Fibroblast of mammary gland (primary cell): Measurements from ENCODE around the gene ENOX2.

ENCODE experiments used
- DNase-seq: peaks from one replicate; pipeline ENCODE4 v3.0.0-alpha.2; 2010; ENCODE audit warnings: low read depth
- H3K4me3 ChIP-seq: 2 replicates; pipeline ENCODE4 v1.5.1; 2011; ENCODE audit warnings: low read depth, mild to moderate bottlenecking, low read length, moderate library complexity; ENCODE audit not compliant: control insufficient read depth
- TF ChIP-seq, protein P1 (sequence below): conservative IDR thresholded peaks from 2 replicates; pipeline ENCODE4 v1.5.1; 2011; ENCODE audit warnings: low read depth, low read length, inconsistent platforms; ENCODE audit not compliant: control insufficient read depth, insufficient read depth

The ENOX2 gene

GRCh38 chrX:130606425-130606824 lies 296.6 kb downstream of the ENOX2 start:
- TF ChIP-seq, protein P1, sequence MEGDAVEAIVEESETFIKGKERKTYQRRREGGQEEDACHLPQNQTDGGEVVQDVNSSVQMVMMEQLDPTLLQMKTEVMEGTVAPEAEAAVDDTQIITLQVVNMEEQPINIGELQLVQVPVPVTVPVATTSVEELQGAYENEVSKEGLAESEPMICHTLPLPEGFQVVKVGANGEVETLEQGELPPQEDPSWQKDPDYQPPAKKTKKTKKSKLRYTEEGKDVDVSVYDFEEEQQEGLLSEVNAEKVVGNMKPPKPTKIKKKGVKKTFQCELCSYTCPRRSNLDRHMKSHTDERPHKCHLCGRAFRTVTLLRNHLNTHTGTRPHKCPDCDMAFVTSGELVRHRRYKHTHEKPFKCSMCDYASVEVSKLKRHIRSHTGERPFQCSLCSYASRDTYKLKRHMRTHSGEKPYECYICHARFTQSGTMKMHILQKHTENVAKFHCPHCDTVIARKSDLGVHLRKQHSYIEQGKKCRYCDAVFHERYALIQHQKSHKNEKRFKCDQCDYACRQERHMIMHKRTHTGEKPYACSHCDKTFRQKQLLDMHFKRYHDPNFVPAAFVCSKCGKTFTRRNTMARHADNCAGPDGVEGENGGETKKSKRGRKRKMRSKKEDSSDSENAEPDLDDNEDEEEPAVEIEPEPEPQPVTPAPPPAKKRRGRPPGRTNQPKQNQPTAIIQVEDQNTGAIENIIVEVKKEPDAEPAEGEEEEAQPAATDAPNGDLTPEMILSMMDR, result no peak
- no peak overlapping the region for H3K4me3 ChIP-seq
- DNase-seq, result peak; percentile 50

DNA sequence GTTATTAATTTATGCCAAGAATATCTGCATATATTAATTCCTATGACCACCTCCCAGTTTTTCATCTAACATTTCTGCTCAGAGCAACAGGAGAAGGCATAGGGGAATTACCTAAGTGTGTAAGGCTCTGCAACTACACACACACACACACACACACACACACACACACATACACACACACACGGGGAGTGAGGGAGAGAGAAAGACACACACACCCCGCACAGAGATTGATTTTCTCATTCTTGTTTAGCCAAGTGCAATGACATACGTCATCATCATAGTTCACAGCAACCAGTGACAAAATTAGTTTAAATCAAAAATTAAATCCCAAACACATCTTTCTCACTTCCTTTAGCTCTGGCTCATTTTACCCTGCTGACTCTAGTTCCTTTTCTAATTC lies 298.1 kb downstream of the ENOX2 start:
- TF ChIP-seq, protein P1, result no peak

DNA sequence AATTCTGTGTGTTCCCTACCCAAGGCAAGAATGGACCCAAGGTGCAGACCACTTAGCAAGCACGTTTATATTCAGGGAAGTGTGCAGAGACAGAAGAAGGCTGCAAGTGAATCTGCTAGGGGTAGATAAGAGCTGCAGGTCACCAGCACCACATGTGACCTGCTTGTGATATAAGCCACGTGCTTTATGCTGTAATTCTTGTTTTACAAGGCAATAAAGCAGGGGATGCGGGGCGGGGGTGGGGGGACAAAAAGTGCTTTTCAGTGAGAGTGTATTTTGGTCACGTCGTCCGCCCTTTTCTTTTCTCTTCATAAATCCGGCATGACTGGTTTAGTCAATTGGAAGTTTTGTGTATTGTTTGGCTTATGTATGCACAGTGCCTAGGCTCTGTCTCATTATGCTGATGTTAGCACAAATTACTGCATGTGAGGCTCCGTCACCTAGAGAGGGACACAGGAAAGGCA lies 308.5 kb downstream of the ENOX2 start:
- TF ChIP-seq, protein P1, result no peak
- DNase-seq, result no peak
- H3K4me3 ChIP-seq, result no peak overlapping the region

More for the DNA sequence above, 298.1 kb downstream of the ENOX2 start:
- no peak overlapping the region for H3K4me3 ChIP-seq
- DNase-seq, result no peak

GRCh38 chrX:130593911-130594310 lies 309.1 kb downstream of the ENOX2 start:
- DNase-seq, result no peak
- H3K4me3 ChIP-seq, result no peak overlapping the region
- TF ChIP-seq, protein P1, result no peak

DNA sequence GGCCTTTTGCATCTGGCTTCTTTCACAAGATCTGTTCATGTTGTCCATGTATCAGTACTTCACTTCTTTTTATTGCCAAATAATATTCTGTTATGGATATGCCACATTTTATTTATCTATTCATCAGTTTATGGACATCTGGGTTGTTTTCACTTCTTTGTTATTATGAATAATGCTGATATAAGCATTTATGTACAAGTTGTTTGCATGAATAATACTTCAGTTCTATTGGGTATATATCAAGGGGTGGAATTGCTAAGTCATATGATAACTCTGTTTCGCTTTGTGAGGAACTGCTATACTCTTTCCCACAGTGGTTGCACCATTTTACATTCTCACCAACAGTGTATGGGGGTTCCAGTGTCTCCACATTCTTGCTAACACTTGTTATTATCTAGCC lies 310.8 kb downstream of the ENOX2 start:
- DNase-seq, result no peak
- H3K4me3 ChIP-seq, result no peak overlapping the region
- TF ChIP-seq, protein P1, result no peak

DNA sequence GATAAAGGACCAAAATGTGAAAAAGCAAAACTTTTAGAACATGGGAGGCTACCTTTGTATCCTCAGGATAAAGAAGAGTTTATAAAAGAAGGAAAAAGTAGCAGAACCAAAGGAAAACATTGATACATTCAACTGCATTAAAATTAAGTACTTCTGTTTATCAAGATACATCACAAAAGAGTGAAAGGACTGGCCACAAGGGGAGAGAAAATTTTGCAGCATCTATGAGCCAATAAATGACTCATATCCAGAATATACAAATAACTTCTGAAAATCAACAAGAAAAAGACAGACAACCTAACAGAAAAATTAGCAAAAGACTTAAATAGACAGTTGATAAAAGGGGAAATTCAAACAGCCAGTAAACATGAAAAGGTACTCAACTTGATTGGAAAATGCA lies 324.1 kb downstream of the ENOX2 start:
- no peak overlapping the region for H3K4me3 ChIP-seq
- TF ChIP-seq, protein P1, result no peak
- peak; percentile 10 for DNase-seq

DNA sequence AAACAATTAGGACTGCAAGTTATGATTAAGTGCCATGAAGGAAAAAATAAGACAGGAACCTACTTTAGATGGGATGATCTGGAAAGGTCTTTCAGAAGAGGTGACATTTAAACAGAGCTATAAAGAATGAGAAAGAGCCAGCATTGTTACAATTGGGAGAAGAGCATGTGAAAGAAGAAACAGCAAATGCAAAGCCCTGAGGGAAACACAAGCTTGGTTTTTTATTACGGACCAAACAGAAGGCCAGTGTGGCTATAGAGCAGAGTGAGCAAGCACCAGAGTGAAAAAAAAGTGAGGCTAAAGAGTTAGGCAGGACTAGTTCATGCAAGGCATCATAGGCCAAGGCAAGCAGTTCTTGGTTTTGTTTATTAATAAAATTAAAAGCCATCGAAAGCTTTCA lies 325.6 kb downstream of the ENOX2 start:
- no peak for DNase-seq
- TF ChIP-seq, protein P1, result no peak
- no peak overlapping the region for H3K4me3 ChIP-seq
